ENCODE measurements around the gene MS4A6E.
A peak's percentile ranks its signal among the peaks of the same experiment; 100 is the strongest.

MS4A6E gene

GRCh38 chr11:60377401-60378136, 50.5 kb downstream of the MS4A6E start:
- peak; percentile 19 to 52 for DNase-seq

GRCh38 chr11:60378354-60378753, 51.3 kb downstream of the MS4A6E start, which contains the start of gene MS4A7:
Gene MS4A7 (plus strand): TSS chr11:60378532. CDS start chr11:60383142, 4,610 bp downstream.
- peak in 1 of 2 donors; percentile 56 for DNase-seq

GRCh38 chr11:60389279-60389910, 62.3 kb downstream of the MS4A6E start:
- peak; percentile 12 to 66 for DNase-seq

GRCh38 chr11:60390419-60390818, 63.4 kb downstream of the MS4A6E start:
- no peak for DNase-seq
